NCI-H524 (cell line): Measurements from ENCODE around the gene BCO1.
"Not testable (repeated sequence)": the region's sequence is repeated elsewhere in the genome, so short reads cannot be mapped to it uniquely, and the experiment has no call there.

Experiments used
- DNase-seq, 2 experiments: peaks; one replicate each; lab custom pipeline; 2025; lab: John Stamatoyannopoulos, UW

Gene BCO1, protein sequence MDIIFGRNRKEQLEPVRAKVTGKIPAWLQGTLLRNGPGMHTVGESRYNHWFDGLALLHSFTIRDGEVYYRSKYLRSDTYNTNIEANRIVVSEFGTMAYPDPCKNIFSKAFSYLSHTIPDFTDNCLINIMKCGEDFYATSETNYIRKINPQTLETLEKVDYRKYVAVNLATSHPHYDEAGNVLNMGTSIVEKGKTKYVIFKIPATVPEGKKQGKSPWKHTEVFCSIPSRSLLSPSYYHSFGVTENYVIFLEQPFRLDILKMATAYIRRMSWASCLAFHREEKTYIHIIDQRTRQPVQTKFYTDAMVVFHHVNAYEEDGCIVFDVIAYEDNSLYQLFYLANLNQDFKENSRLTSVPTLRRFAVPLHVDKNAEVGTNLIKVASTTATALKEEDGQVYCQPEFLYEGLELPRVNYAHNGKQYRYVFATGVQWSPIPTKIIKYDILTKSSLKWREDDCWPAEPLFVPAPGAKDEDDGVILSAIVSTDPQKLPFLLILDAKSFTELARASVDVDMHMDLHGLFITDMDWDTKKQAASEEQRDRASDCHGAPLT

DNA sequence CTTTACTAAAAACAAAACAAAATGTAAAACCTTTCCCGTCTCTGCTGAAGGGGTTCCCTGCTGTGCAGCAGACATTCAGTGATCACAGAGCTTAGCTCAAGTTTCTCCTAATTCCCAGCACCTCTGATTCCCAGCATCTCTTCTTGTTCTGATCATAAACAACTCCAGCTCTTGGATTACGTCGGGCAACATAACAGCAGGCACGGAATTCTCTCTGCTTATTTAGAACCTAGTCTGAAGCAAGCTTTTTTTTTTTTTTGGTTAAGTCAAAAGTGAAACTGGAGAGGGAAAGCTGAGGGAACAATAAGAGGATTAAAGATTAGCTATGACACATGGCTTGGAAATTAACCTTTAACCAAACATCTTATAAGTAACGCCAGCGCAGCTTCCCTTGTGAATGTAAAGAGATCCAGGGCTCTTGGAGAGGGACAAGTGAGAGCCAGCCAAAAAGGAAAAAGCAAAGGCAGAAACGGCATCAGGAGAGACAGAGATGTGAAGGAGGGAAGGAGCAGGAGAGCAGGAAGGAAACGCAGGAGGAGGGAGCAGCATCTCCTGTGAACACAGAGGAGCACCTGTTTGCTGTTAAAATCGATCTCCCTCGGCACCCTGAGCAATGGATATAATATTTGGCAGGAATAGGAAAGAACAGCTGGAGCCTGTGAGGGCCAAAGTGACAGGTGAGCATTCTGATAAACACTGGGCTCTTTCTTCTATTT is at the start of gene BCO1:
Gene BCO1, plus strand, starts transcription at position 394 of the 716 bp plus-strand sequence. Its CDS starts 220 bp downstream, at position 614.
- peak; percentile 100 for DNase-seq

DNA sequence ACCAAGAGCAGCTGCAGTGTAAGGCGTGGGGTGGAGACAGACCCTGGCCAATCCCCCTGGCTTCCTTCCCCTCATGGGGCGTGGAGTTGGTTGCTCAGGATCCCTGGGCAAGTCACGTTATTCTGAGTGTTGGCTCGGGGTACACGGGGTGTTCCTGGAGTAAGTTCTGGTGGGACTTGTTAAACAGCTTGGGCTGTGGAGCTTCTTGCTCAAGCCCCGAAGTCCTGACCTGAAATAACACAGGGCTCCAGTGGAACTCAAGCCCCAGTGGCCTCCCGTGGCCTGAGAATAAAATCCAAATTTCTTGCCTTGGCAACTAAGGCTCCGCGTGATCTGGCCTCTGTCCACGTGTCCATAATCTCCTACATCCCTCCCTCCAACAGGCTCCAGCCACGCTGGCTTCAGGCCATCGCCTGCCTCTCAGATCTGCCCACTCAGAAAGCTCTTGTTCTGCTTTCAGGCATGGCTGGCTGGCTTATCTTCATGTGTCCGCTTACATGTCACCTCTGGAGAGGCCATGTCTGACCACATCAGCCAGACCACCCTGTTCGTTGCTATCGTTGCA is 49.3 kb upstream of the BCO1 start:
- no peak for DNase-seq

DNA sequence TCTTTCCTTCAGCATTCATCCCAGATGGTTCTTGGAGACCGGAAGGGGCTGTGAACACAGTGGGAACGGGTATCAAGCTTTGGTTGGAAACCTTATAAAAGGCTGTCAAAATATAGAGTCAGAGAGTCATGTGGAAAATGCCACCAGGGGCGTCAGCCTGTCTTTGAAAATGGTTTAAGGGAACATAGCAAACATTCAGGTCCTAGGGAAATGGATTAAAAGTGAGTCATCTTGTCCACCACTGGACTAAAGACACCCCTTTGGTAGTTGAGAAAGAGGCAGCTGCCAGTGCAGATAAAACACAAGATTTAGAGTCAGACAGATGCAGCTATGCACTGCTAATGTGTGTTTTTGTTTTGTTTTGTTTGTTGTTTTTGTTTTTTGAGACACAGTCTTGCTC is 47.8 kb upstream of the BCO1 start:
- no peak for DNase-seq

DNA sequence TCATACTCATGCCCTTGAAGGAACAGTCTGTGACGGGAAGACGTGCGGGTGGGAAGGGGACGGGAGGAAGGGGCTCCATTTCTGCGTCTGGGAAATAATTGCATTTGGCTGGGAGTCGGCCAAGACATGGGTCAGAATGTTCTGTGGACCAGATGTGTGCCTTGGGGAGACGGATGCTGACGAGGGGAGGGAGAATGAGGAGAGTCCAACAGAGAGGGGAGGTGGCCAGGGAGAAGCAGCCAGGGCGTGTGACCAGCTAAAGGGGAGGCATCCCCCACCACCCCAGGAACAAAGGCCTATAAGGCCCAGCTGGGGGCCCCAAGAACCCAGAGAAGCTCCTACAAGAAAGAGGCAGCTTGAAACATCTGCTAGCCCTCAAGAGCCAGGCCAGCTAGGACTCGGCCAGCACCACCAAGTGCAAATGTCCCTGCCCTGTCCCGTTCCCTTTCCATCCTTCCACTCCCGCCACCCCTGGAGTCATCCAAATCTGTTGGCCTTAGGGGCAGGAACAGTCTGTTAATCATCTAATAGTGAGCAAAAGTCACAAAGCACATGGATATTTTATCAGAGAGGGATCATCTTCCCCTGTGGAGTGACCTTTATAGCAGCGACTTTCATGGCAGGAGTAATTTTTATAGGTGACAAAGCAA is 42.5 kb upstream of the BCO1 start:
- DNase-seq, result no peak

DNA sequence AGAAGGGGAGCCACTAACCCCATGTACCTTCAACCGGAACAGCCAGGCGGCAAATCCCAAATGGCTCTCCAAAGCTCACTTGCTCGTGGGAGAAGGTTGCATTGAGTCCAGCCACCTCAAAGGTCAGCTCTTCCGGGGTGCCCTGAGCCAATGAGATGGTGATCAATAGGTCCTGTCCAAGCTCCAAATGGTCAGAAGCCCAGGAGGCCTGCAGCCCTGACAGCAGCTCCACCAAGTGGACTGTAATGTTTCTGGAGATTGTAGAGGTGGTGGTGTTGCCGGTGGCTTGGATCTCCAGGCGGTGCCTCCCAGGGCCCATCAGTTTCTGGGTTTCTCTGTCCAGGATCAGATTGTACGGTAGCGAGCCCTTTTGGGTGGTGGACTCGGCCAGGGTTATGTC is 39.9 kb upstream of the BCO1 start:
- DNase-seq, result no peak

DNA sequence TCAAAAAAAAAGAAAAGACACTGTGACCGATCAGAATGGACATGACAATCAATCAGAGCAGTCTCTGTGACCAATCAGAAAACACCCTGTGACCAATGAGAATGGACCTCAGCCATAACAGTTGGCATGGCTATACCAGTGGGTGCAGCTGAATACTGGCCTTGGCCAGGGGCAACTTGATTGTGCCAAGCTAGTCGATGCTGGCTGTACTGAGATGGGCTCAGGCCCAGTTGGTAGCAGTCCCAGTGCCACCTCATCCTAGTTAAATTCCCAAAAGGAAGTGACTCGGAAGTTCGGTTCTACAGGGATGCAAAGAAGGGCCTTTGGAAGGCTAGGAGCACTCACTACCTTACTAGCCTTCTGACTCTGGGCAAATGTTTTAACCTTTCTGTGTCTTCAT is 37.2 kb upstream of the BCO1 start:
- no peak for DNase-seq

DNA sequence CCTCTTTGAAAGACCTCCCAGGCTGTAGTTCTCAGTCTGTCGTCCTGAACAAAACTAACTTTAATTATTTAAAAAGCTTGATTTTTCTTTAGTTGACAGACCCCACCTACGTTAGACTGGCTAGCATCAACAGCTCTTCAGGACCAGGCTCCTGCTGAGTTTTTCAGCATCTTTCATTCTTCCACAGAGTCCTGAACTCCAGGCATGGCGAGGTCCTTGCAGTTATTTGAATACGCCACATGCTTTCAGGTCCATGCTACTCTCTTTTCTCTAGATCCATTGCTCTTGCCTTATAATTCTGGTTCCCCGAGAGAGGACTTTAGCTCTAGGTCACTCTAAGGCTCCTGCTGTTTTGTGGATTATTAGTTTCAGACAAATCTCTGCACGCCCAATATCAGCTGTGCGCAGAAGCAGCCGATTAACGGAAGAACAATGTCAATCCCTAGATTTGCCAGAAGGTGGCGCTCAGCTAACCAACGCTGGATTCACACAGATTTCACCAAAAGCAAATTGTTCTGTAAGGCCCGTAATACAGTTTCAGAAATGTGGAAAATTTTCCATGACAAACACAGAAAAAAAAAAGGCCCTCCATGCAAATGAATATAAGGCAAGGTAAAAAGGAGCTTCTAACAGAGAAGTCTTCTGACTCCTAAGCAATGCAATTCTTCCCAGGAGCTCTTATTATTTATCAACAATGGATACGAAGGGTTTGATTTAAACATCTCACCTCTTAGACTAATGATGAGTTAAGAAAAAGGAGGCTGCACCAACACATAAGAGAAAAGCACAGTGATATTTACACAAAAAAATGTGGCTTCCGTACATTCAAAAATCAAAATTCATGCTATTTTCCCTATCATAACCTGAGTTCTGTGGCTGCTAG is 33.5 kb upstream of the BCO1 start:
- peak in 1 of 2 experiments; percentile 61 for DNase-seq

DNA sequence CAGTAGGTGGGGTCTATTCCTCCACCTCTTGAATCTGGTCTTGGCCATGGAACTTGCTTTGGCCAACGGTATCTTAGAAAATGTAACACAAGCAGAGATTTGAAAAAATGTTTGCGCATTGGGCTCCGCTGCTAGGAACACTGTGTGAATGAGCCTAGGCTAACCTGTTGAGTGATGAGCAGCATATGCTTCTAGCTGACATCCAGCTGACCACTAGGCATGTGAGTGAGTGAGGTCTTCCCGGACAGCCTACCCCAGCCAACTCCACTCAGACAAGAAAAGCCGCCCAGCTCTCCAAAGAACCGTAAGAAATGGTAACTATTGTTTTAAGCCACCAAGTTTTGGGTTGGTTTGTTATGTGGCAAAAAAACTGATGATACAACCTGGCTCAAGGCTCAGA is 31.4 kb upstream of the BCO1 start:
- DNase-seq, result no peak

DNA sequence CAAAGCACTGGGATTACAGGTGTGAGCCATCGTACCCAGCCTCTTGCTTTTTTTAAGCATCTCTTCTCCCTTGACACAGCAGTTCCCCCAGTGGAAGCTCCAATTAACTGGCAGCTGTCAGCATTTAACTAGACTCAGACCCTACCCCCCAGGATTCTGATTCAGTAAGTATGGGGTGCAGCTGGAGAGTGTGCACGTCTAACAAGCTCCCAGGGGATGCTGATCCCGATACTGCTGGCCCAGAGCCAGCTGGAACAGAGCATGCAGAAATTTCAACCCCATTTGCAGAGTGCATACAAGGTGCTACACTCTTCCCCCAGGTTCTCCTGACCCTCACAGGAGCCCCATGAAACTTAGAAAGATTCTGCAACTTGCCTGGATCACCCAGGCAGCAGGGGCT is 27.7 kb upstream of the BCO1 start:
- peak; percentile 72 to 91 for DNase-seq

DNA sequence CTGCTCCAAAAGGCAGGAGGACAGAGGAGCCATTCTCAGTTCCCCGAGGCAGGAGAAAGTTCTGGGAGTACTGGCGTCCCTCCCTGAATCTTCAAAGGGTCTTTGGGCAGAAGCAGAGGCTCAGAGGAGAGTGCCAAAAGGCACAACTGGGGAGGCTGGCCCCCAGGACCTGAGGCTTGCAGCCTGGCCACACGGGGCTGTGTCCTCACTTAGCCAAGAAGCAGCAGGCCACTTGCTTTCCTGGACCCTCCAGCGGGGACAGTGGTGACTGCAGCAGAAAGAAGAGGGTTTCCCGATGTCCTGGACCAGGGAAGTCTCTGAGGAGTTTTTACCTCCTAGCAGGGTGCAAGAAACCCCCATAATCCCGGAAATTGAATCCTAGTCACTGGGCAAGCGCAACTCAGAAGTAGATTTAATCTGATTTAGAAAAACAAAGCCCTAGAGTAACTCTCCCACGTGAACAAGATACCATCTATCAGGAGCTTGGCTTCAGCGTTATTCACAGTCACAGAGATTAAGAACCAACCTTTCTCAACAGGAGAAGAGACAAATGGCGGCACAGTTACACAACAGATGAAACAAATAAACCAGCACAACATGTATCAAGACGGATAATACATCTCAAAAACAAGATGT is 25.5 kb upstream of the BCO1 start:
- DNase-seq, result peak in 1 of 2 experiments; percentile 20

DNA sequence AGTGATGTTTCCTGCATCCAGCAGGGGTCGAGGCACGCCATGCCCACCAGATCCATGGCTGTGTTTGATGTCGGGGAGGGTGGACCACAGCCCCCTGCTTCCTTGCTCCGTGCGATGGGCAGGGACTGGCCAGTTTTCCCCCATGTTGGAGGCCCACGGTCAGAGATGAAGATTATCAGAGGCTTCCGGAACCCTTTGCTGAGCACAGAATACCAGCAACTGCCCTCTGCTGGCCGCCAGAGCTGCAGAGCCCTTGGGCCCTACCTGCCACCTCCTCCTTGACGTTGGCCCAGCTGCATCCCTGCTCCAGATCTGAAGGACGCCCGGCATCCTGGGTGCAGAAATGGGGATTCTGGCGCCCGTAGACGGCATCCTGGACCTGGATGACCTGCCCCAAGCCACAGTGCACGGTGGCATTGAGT is 23.7 kb upstream of the BCO1 start:
- DNase-seq, result peak in 1 of 2 experiments; percentile 16

DNA sequence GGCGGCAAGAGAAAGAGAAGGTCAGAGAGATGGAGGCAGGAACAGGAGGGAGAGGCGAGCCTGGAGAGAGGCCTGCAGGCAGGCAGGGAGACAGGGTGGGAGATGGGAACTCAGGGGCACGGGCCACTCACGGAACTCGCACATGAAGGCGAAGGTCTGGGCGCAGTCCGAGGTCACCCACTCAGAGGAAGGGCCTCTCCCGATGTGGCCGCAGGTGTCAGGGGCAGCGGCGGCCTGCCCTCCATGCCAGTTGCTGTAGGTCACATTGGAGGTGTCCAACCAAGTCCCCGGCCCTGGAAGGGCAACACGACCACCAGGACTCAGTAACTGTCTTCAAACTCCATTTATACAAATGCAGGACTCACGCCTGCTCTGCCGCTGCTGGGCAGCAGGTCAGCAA is 22.4 kb upstream of the BCO1 start:
- no peak for DNase-seq

DNA sequence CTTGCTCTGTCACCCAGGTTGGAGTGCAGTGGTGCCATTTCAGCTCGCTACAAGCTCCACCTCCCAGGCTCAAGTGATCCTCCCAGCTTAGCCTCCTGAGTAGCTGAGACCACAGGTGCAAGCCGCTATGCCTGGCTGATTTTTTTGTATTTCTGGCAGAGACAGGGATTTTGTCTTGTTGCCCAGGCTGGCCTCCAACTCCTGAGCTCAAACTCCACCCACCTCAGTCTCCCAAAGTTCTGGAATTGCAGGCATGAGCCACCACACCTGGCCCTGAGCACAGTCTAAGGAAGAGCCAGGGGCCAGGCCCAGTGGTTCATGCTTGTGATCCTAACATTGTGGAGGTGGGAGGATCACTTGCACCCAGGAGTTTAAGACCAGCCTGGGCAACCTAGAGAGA is 21.8 kb upstream of the BCO1 start:
- no peak for DNase-seq

DNA sequence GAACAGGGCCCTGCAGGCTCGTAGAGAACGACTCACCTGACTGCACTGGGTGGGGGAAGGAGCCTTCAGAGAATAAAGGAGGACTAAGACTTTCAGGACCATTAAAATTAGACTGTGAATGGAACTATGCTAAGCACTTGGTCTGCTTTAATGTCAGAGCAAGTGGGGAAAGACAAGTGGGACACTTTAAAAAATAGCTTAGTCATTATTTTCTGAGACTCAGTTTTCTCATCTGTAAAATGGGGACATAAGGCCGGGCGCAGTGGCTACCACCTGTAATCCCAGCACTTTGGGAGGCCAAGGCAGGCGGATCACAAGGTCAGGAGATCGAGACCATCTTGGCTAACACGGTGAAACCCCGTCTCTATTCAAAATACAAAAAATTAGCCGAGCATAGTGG is 19.3 kb upstream of the BCO1 start:
- DNase-seq, result no peak

DNA sequence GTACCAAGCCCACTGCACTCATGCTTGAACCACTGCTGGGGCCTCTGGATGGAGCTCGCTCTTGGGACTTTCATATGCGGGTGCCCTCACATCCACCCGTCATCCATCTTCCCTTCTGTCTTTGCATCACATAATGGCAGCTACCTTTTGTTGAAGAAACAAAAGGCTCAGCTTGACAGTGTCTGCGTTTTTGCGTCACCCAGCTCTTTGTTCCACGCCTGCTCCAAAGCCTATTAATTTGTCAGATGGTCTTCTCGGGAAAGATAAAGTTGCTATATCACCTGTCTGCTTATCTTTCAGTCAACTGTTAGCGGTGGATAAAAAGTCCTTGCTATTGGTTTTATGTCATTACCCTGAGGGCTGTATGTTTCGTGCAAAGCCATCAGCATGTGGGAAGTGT is 18.1 kb upstream of the BCO1 start:
- no peak for DNase-seq

DNA sequence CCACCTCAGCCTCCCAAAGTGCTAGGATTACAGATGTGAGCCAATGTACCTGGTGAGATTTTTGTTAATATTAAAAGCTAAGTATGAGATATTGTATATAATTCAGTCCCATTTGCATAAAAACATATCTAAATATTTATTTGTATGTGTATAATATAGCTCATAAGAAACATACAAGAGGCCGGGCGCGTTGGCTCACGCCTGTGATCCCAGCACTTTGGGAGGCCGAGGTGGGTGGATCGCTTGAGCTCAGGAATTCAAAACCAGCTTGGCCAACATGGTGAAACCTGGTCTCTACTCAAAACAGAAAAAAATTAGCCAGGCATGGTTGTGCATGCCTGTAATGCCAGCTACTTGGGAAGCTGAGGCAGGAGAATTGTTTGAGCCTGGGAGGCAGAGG is 16.8 kb upstream of the BCO1 start:
- no peak for DNase-seq

DNA sequence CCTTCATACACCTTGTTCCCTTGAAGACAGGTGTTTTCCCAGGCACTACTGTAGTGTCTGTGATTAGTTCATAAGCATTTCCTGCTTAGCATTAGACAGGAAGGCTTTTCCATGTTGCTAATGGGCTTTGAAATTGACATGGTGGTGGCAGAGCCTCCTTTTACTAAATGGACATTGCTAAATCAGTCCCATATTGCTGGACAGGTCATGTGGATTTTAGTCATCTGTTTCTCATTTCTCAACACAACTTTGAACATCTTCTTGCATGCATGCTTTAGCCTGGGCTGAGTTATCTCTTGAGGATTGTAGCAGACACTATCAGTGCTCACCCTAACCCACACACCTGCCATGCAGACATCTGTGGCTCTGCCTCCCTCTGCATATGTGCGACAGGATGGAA is 13.7 kb upstream of the BCO1 start:
- no peak for DNase-seq

DNA sequence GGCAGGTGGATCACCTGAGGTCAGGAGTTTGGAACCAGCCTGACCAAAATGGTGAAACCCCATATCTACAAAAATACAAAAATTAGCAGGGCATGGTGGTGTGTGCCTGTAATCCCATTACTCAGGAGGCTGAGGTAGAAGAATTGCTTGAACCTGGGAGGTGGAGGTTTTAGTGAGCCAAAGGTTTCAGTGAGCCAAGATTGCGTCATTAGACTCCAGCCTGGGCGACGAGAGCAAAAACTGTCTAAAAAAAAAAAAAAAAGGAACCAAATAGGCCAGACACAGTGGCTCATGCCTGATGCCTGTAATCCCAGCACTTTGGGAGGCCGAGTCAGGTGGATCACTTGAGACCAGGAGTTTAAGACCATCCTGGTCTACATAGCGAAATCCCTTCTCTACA is 12.8 kb upstream of the BCO1 start:
- DNase-seq, result not testable (repeated sequence)

DNA sequence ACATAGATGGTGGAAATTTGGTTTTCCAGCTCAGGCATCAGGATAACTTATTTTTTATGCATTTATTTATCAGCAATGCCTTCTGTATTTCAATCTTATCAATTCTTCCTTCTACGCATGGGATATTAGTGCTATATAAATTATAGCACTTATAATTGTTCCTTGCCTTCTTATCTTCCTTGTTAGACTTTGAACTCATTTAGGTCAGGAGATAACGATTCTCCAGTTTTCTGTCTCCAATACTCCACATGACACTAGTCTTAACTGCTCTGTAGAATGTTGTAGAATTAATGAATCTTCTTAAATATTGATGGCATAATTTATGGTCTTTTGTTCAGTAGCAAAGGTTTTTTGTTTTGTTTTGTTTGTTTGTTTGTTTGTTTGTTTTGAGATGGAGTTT is 10.7 kb upstream of the BCO1 start:
- DNase-seq, result no peak

DNA sequence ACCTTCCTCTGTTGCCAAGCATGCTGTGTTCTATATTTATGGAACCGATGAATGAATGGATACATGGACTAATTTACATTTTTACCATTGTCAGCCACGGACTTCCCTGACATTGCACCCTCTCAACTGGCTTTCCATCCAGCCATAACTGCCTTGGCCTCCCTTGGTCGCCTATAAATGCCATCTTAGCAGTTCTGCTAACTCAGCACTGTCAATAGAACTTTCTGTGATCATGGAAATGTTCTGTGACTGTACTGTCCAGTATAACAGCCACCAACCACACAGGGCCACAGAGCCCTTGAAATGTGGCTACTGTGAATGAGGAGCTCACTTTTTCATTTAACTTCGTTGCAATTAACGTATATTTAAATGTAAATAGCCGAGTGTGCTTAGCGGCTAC is 8.7 kb upstream of the BCO1 start:
- no peak for DNase-seq

DNA sequence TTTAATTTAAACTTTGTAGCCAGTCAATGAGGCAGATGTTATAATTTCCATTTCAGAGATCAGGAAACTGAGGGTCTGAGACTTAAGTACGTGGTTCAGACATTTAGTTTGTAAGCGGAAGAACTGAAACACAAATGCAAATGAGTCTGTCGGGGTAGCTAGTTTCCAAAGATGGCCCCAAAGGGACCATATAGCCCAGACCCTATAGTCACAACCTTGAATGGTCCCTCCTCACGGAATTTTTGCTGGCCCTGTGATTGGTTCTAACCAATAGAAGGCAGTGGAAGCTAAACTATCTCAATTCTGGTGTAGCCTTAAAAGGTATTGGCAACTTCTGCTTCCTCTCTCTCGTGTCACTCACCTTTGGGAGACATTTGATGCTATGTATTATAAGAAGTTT is 7.5 kb upstream of the BCO1 start:
- no peak for DNase-seq
